ENCODE results near the gene LCOR.

The LCOR gene

DNA sequence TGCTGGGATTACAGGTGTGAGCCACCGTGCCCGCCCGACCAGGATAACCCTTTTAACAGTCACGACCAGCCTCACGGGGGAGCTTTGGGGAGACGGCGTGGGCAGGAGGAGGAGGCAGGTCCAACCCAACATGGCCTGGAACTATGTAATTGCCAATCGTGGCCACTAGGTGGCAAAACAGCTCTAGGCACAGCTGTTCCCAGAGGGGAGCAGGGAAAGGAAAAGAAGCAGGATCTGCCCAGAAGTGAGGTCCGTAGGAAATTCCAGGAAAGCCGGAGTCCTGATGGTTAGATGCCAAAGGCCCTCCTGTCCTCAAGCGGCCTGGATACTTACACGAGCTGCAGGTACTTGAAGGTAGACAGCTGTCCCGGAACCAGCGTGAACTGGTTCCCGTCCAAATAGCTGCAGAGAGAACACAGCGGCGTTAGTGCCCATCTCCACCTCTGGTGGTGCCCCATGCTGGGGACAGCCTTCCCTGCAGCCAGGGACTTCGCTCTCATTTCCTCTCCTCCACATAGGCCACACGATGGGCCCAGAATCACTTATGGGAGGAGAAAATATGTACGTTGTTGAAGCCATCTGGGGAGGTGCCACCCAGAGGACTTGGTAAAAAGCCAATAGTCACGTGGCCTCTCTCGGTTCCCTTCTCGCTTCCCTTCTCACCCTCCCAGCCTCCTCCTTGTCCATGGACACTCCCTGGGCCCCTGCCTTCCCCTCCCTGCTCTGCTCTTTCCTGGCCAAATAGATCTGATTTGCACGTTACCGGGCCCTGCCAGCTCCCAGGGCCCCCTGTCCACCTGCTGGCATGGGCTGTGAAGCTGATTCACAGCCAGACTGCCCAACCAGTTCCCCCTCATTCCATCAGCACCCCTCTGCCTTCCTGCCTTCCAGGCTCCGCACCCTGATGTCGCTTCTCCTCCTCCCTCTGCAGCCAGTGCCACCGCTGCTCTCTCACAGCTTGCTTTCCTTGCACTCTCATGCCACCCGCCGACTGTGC is 205.6 kb downstream of the LCOR start:
- DNase-seq = peak; percentile 80

DNA sequence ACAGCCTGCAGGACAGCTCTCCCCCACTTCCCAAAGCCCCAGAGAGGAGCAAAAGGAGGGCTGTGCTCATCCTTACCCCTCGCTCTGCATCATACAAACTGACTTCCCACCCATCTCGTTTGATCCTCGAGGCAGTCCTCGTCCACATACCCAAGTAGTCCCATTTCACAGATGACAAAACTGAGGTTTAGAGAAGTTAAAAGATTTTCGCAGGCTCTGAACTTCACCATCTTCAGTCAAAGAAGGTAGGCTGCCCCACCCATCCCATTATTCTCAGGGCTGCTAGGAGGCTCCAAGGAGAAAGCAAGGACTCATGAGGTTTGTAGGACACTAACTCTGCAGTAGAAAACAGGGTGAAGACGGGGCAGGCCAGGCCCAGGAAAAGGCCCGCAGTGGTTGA is 206.6 kb downstream of the LCOR start:
- no peak for DNase-seq

DNA sequence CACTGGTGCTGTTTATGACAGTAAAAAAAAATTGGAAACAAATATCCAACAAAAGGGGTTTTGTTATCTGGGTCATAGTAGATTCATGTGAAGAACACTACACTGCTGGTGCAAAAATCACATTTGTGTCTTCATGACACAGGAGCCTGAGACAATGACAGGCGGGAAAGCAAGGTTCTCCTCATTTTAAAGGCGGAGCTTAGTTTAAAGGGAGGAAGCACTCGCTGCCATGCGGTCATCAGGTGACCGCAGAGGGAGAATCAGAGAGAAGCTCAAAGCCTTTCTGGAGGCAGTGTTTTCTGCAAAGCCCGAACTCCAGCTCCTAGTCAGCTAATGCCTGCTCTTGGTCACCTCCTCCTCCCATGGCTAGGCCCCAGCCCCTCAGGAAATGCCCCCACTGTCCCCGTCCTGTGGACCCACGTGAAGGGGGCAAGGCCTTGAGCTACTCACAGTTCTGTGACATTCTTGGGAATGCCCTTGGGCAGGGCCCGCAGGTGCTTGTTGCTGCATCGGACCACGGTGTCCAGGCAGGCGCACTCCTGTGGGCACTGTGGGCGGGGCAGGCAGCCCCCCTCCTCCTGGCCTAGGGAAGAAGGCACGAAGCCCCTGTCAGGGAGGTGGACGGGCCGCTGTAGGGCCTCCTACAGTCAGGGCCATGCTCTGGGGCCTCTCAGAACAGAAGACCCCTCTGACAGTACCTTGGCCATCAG is 207.6 kb downstream of the LCOR start:
- no peak for DNase-seq

DNA sequence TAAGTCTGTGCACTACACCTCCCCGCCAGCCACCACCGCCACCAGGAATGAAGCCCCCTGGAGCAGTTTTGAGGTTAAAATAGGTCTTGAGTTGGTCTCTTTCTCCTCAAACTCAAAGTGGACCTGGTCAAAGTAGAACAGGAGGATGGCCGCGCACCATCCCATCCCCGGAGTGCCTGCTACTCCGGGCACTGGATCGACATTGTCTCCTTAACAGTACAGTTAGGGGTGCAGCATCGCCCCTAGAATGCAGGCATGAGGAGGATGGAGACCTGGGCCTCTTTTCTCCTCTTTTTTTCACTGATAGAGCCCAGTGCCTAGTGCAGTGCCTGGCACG is 208.1 kb downstream of the LCOR start:
- DNase-seq = no peak

DNA sequence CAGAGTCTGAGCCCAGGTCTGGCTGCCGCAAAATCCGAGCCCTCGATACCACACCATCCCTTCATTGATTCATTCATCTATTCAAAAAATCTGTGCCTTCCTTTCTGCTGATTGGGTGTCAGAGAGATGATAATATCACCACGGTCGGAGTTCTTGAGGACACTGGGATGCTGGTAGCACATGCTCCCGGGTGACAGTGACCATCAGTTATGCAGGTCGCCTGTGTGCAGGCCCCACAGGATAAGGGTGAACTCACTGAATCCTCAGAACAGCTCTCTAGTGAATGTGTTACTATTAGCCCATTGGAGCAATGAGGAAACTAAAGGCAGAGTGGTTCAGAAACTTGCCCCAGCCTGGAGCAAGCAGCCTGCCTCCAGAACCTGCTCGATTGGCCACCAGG is 208.6 kb downstream of the LCOR start:
- DNase-seq = no peak

DNA sequence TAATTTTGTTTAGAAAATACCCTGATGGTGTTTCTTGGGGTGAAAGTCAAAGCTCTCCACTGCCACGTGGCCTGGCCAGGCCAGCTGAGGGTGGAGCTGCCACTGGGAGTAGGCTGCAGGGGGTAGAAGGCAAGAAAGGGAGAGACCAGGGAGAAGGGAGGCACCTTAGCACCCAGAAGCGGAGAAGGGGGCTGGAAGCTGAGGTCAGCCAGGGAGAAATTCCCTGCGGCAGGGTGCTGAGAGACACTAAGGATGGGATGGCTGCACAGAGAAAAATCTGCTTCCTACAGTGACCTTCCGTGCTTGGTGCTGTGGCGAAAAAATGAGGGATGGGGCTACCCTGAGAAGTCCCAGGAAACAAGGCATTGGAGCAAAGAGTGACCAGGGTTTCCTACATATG is 210.0 kb downstream of the LCOR start:
- DNase-seq = no peak

DNA sequence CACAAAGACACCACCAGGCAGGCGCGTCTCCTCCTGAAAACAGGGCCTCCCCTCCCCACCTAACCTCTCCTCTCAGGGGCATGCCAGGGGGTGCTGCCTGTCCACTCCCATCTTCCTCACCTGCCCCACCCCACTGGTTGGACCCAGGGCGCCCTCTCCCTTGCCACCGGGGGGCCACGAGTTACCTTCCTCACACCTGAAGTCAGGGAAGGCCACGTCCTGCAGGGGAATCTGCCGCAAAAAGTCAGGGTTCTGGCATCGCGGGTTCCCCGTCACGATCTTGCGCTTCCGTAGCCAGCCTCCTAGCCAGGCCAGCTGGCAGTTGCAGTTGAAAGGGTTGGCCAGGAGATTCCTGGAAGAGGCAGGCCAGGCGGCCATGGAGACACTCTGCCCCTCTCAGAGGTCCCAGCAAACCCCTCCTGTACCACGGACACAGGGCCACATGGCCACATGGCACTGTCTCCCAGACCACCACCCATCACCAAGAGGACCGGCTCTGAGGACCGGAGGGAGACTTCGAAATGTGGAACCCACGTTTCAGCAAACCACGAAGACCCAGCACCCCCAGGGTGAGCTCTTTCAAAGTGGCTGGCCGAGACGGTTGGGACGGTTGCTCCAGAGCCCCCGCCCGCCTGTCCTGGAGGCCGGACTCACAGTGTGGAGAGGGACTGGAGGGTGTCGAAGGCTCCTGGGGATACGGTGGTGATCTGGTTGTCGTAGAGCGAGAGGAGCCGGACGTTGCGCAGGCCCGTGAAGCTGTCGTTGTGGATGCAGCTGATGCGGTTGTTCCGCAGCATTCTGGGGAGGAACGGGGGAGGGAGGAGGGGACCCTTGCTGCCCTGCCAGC is 210.8 kb downstream of the LCOR start:
- DNase-seq = no peak

DNA sequence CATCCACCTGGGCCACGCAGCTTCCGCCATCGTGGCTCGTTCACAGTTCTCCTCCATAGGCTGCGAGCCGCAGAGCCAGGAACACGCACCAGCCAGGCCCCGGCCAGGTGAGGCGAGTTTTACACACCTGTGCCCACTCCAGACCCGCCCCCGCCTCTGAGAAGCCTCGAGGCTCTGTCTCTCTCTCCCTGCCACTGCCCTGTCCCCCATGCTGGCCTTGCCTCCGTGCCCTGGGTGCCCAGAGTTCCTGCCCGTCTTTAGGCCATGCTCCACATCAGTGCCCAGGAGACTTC is 211.4 kb downstream of the LCOR start:
- no peak for DNase-seq

Measured in left hindlimb (tissue), 1 donor.